ENCODE data around the gene LGR6. TPM values are rescaled to one million over a fixed set of nuclear protein-coding genes. Genes with fewer than 3 reads are reported as not detected.

LGR6 gene
- total and polyA plus RNA-seq, 2 of the 8 experiments (the other 6 are each of a cell fraction or from before 2014, with no cell fraction given) = 0.50 to 1.0 TPM

- Histone ChIP-seq H3K23me2 (ENCODE audit: low read depth, low read length) (no peaks in the 10 kb centered on the region), H2BK15ac (ENCODE audit: low read length) (no peak overlapping the region), H3K4me2 (ENCODE audit: insufficient read depth in 1 of 2, low read depth in 2 of 2, low read length in 2 of 2) (no peak overlapping the region), H2BK120ac (replicated peaks; ENCODE audit: low read depth, low read length) (no peak overlapping the region), H4K91ac (replicated peaks; ENCODE audit: insufficient read length, low read length) (no peak overlapping the region), H4K8ac (ENCODE audit: extremely low read depth, insufficient read depth, low read length) (no peak overlapping the region), H4K5ac (ENCODE audit: insufficient read length, low read depth, low read length) (no peak overlapping the region), H3K27me3 (replicated peaks in 1 of 4; ENCODE audit: control insufficient read depth in 3 of 4, extremely low read depth in 1 of 4, insufficient read depth in 3 of 4, low read length in 3 of 4) (no peaks in the 10 kb centered on the region), H3K14ac (ENCODE audit: insufficient read length) (no peak overlapping the region), H3K4me1 (replicated peaks in 1 of 4; ENCODE audit: control insufficient read depth in 3 of 4, insufficient read depth in 4 of 4, low read length in 3 of 4) (peaks cover 0 to 3% (median 0%) of the 10 kb centered on the region in 4 experiments; a peak in 2 of 7 replicates), H2BK5ac (ENCODE audit: low read depth, low read length) (no peak overlapping the region), H3K4me3 (ENCODE audit: extremely low read depth in 1 of 4, insufficient read depth in 2 of 4, low read depth in 3 of 4, low read length in 4 of 4) (no peak overlapping the region), H3K36me3 (ENCODE audit: control insufficient read depth in 2 of 4, insufficient read depth in 4 of 4, low read length in 3 of 4) (no peaks in the 10 kb centered on the region), H3K18ac (ENCODE audit: extremely low read depth, low read length) (no peak overlapping the region), H3K4ac (replicated peaks; ENCODE audit: insufficient read length, low read depth, low read length) (no peak overlapping the region), H2BK20ac (ENCODE audit: low read length) (no peak overlapping the region), H4K20me1 (replicated peaks in 1 of 2; ENCODE audit: control insufficient read depth in 1 of 2, insufficient read depth in 2 of 2, low read length in 2 of 2) (no peaks in the 10 kb centered on the region), H3K79me2 (ENCODE audit: control insufficient read depth in 1 of 2, insufficient read depth in 2 of 2, low read length in 2 of 2) (no peaks in the 10 kb centered on the region), H3K9me3 (ENCODE audit: insufficient read depth in 2 of 2, low read depth in 1 of 2, low read length in 1 of 2) (no peaks in the 10 kb centered on the region; a peak in 1 of 4 replicates), H3K9ac (replicated peaks in 1 of 4; ENCODE audit: extremely low read depth in 1 of 4, low read depth in 3 of 4, low read length in 3 of 4) (no peak overlapping the region), H3K27ac (ENCODE audit: low read depth, low read length) (no peak overlapping the region), H3K56ac (replicated peaks; ENCODE audit: insufficient read length, low read depth, low read length) (no peak overlapping the region), H2AK5ac (ENCODE audit: low read depth, low read length) (no peak overlapping the region), H3K79me1 (ENCODE audit: low read depth, low read length) (no peaks in the 10 kb centered on the region), H2BK12ac (ENCODE audit: low read depth, low read length) (no peak overlapping the region), H3K23ac (ENCODE audit: insufficient read length) (no peak overlapping the region), H2AFZ (ENCODE audit: low read length) (no peak overlapping the region)
- WGBS, 2 experiments (ENCODE audit: extremely low coverage in 1 of 2, insufficient coverage in 1 of 2, insufficient read length in 1 of 2, insufficient replicate concordance in 2 of 2, low coverage in 1 of 2, low lambda C conversion rate in 2 of 2, missing lambda C conversion rate in 1 of 2) = 90% methylated on average over 4 of the region's 4 CpGs; no CpG with 5 or more reads in 1 of the 2 experiments
- CTCF ChIA-PET (ENCODE audit: partially characterized antibody) = interaction anchor here (0.6 to 5.2 kb wide), 13 partner anchors 8 to 305 kb away, joined by 3 to 77 read pairs (median 10); partner anchors contain the start of gene ARL8A
- FAIRE-seq (no peak), DNase-seq (ENCODE audit: low read depth in 1 of 2, low spot score in 2 of 2) (no peak)
- POLR2A ChIA-PET (ENCODE audit: partially characterized antibody) = interaction anchor here (1.2 to 1.9 kb wide), 2 partner anchors 9 to 146 kb away, joined by 3 to 6 read pairs; partner anchors contain the start of gene ARL8A
- TF ChIP-seq CTCF (IDR thresholded peaks at IDR 0.05; ENCODE audit: control extremely low read depth in 1 of 3, insufficient read depth in 1 of 3, low read depth in 1 of 3, low read length in 3 of 3) (no peak), SUZ12 (IDR thresholded peaks at IDR 0.05; ENCODE audit: low read length) (no peak), GTF2F1 (IDR thresholded peaks at IDR 0.05; ENCODE audit: borderline replicate concordance, low read depth, low read length) (no peak), SIN3A (conservative IDR thresholded peaks at IDR 0.05 in 1 of 2, IDR thresholded peaks at IDR 0.05 in 1 of 2; ENCODE audit: low read depth in 1 of 2, low read length in 2 of 2) (no peak), EGR1 (IDR thresholded peaks at IDR 0.05; ENCODE audit: borderline replicate concordance, low read depth, low read length) (no peak), TAF7 (optimal IDR thresholded peaks at IDR 0.05; ENCODE audit: borderline replicate concordance, low read depth, low read length) (no peak), RFX5 (IDR thresholded peaks at IDR 0.05; ENCODE audit: borderline replicate concordance, low read depth, low read length) (no peak), EZH2 (IDR thresholded peaks at IDR 0.05; ENCODE audit: low read depth, low read length, severe bottlenecking) (no peak), TAF1 (IDR thresholded peaks at IDR 0.05; ENCODE audit: low read depth, low read length) (no peak), SP2 (IDR thresholded peaks at IDR 0.05; ENCODE audit: low read length) (no peak), SAP30 (IDR thresholded peaks at IDR 0.05; ENCODE audit: insufficient read depth, insufficient replicate concordance, low read length) (no peak)
Observed at GRCh38 chr1:202153284-202153683, 40.3 kb upstream of the LGR6 start.
